Measurements from ENCODE around the gene F9.

- TF ChIP-seq CTCF (IDR thresholded peaks at IDR 0.05 in 2 of 3, conservative IDR thresholded peaks at IDR 0.05 in 1 of 3; ENCODE audit: borderline replicate concordance in 1 of 3, insufficient read depth in 1 of 3, low read depth in 2 of 3, low read length in 2 of 3) (no peak), POLR2A (IDR thresholded peaks at IDR 0.05; ENCODE audit: borderline replicate concordance, extremely low read depth, insufficient read depth, insufficient read length) (no peak), POLR2AphosphoS5 (IDR thresholded peaks at IDR 0.05; ENCODE audit: low read depth, low read length) (no peak), JUND (IDR thresholded peaks at IDR 0.05) (no peak)
Measured at GRCh38 chrX:139532834-139533233, 2.3 kb downstream of the F9 start.
